Activated CD8-positive, alpha-beta T cell treated with anti-CD3 and anti-CD28 coated beads, Interleukin-2, amount 10 ng/mL, durations not matched to agents 7 days and 5 days (primary cell): ENCODE data around the gene LEFTY2. TPM values are rescaled to one million over a fixed set of nuclear protein-coding genes. Genes with fewer than 3 reads are reported as not detected.
A peak's percentile ranks its signal among the peaks of the same experiment; 100 is the strongest.
"Not testable (repeated sequence)": the region's sequence is repeated elsewhere in the genome, so short reads cannot be mapped to it uniquely, and the experiment has no call there.

ENCODE experiments used
- ATAC-seq: fragments of 150-1000 bp; cut with Tn5 transposase; one replicate; pipeline ENCODE4 v1.10.0; 2021; ENCODE audit warnings: moderate library complexity
- CTCF ChIA-PET: fragments of 350-600 bp; sonication (Branson Sonifier 250); formaldehyde crosslinking; loops from one replicate; lab custom pipeline; 2021; ENCODE audit warnings: antibody characterized with exemption; lab: Charles Lee
- POLR2A ChIA-PET: fragments of 350-600 bp; sonication (Branson Sonifier 250); formaldehyde crosslinking; loops from one replicate; lab custom pipeline; 2021; ENCODE audit warnings: antibody characterized with exemption; lab: Charles Lee
- DNase-seq: peaks from one replicate; pipeline ENCODE4 v3.0.0-alpha.2; 2020
- H3K27ac Mint-ChIP-seq: one replicate; pipeline ENCODE4 v1.8.0; 2021; ENCODE audit warnings: mild to moderate bottlenecking, mixed read lengths
- H3K27me3 Mint-ChIP-seq: one replicate; pipeline ENCODE4 v1.8.0; 2021; ENCODE audit warnings: low read depth, mixed read lengths
- H3K36me3 Mint-ChIP-seq: one replicate; pipeline ENCODE4 v1.8.0; 2021; ENCODE audit warnings: low read depth, mixed read lengths
- H3K4me1 Mint-ChIP-seq: one replicate; pipeline ENCODE4 v1.8.0; 2021; ENCODE audit warnings: low read depth, mixed read lengths
- H3K4me3 Mint-ChIP-seq: one replicate; pipeline ENCODE4 v1.8.0; 2021; ENCODE audit warnings: mild to moderate bottlenecking, mixed read lengths
- H3K9me3 Mint-ChIP-seq: one replicate; pipeline ENCODE4 v1.8.0; 2022; ENCODE audit warnings: mixed read lengths; ENCODE audit not compliant: insufficient read depth
- total RNA-seq, 2 experiments: library from RNA; stranded (reverse); gene quantifications; one replicate each; pipeline ENCODE4 v1.2.3, GENCODE V29; 2021

The LEFTY2 gene
- total RNA-seq, 2 experiments from 2014 or later: not detected

DNA sequence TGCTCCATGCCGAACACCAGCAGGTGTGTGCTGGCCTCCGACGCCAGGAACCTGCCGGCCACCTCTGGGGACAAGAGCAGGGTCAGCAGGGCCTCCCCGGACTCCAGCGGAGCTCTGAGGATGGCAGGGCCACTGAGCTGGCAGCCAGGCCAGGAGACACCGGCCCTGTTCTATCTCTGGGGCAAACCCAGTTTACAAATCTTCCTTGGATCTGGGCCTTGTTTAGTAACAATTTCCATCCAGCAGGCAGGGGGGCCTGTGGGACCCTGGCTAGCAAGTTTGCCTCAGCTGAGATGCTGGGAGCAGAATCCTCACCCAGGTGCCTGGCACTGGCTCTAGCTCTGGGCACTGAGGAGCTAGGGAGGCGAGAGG is 1.1 kb downstream of the LEFTY2 start:
- H3K9me3 Mint-ChIP-seq, H3K36me3 Mint-ChIP-seq, H3K27ac Mint-ChIP-seq, ATAC-seq, POLR2A ChIA-PET, DNase-seq, H3K4me1 Mint-ChIP-seq, H3K27me3 Mint-ChIP-seq, H3K4me3 Mint-ChIP-seq: not testable (repeated sequence)
- CTCF ChIA-PET: interaction anchor here (1.6 kb wide), 1 partner anchor 23 kb away, joined by 5 read pairs; no protein-coding TSS in a partner anchor

DNA sequence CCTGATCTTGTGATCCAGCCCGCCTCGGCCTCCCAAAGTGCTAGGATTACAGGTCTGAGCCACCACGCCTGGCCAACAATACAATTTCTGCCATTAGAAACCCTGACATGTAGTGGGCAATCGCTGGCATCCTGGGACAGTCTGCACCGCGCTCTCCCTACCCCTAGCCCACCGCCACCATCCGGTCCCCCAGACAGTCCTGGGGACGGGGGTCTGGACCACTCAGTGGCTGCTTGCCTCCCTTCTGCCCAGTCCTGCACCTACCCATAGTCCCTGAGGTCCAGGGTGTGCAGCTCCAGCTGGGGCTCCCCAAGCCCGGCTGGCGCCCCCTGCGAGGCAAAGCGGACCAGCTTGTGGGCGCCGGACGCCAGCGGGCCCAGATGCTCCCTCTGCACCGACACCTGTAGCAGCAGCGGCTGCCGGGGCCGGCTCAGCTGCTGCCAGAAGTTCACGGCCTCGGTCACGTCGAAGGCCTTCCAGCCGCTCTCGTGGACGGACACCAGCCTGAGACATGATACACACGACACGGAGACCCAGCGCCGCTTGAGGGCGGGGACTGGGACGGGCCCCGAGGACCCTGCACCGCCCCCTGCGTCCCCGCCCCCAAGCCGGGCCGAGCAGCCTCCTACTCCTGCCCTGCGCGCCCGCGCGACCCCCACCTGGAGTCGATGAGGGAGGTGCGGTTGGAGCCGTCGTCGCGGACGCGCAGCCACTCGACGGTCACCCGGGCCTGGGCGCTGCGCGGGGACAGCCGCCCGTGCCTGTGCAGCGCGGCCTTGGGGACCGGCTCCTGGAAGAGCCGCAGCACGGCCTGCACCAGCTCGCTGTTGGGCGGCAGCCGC is 1.7 kb downstream of the LEFTY2 start:
- H3K4me1 Mint-ChIP-seq, H3K27ac Mint-ChIP-seq, H3K27me3 Mint-ChIP-seq, CTCF ChIA-PET, DNase-seq, H3K9me3 Mint-ChIP-seq, H3K4me3 Mint-ChIP-seq, POLR2A ChIA-PET, H3K36me3 Mint-ChIP-seq: not testable (repeated sequence)
- ATAC-seq: peak; percentile 12

DNA sequence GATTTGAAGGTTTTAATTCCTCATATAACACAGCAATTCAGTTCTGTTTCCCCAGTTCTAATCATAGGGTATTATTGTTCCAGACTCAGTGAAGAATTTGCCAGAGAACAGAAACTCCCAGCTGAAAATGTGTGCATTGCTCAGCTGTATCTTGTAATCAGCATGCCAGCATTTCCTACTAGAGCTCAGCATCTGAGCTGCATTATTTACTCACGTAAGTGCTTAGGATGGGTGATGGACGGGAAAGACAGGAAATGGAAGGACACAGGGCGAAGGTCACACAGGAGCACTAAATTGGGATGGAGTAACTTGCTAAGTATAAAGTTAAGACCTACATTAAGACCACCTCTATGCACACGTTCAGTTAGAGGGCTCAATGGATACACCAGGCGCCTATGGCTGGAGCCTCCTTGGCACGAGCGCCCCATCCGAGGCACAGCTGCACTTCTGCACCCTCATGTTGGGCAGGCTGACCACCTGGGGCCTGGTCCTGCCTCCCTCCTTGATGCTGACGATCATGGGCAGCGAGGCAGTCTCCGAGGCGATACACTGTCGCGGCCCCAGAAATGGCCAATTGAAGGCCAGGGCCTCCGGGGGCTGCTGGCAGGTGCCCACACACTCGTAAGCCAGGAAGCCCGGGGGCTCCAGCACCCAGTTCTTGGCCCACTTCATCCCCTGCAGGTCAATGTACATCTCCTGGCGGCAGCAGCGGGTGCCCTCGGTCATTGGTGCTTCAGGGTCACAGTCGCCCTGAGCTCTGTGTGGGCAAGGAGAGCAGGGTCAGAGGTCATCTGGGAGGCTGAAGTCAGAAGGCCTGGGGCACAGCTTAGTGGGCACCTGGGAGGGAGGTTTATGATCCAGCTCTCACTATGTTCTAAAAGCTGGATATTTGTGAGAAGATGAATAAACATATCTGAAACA is 3.7 kb downstream of the LEFTY2 start:
- Mint-ChIP-seq H3K4me1 (no peaks in the 10 kb centered on the region), H3K27me3 (peaks cover 5% of the 10 kb centered on the region), H3K4me3 (no peak overlapping the region), H3K9me3 (no peaks in the 10 kb centered on the region), H3K36me3 (no peaks in the 10 kb centered on the region), H3K27ac (no peak overlapping the region)
- ChIA-PET POLR2A (interaction anchor here (1.0 to 2.2 kb wide), 3 partner anchors 11 to 160 kb away, joined by 3 to 10 read pairs (median 6); partner anchors contain the start of genes PYCR2 and SRP9), CTCF (interaction anchor here (1.6 kb wide), 1 partner anchor 8 kb away, joined by 6 read pairs; no protein-coding TSS in a partner anchor)
- ATAC-seq: no peak
- DNase-seq: no peak

DNA sequence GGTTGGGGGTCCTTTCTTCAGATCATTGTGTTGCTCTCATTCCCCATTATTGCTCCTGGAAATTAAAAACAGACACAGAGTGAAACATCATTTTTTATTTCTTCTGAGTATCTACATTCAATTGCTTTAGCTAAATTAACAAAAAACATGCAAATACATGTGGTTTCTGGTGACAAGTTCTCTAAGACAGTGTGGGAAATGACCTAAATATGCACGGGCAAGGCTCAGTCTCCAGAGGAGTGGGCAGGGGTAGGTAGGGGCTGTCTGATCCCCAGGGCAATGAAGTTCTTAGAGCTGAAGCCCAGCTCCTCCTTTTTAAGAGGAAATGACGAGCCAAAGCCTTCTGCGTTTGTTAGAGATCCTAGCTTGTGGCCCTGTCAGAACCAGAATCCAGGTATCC is 4.5 kb downstream of the LEFTY2 start:
- POLR2A ChIA-PET: interaction anchor here (1.0 to 2.2 kb wide), 2 partner anchors 12 to 159 kb away, joined by 3 to 10 read pairs; partner anchors contain the start of genes PYCR2 and SRP9
- ATAC-seq: no peak

DNA sequence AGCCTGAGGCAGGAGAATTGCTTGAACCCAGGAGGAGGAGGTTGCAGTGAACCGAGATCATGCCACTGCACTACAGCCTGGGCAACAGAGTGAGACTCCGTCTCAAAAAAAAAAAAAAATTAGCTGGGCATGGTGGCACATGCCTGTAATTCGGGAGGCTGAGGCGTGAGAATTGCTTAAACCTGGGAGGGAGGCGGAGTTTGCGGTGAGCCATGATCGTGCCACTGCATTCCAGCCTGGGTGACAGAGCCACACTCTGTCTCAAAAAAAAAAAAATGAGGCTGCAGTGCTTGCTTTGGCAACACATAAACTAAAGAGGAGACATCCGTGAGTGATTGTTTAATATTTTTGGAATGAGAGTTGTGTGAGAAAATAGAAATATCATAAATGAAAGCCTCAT is 4.9 kb downstream of the LEFTY2 start:
- not testable (repeated sequence) for ATAC-seq, H3K36me3 Mint-ChIP-seq, DNase-seq, H3K9me3 Mint-ChIP-seq, H3K4me3 Mint-ChIP-seq, H3K27ac Mint-ChIP-seq, H3K4me1 Mint-ChIP-seq, H3K27me3 Mint-ChIP-seq
- ChIA-PET CTCF (interaction anchor here (1.6 kb wide), 1 partner anchor 9 kb away, joined by 6 read pairs; no protein-coding TSS in a partner anchor), POLR2A (interaction anchor here (1.0 kb wide), 1 partner anchor 158 kb away, joined by 3 read pairs; the partner anchor contains the start of gene SRP9)

More for the DNA sequence above, 4.5 kb downstream of the LEFTY2 start:
- no peak for DNase-seq
- CTCF ChIA-PET: interaction anchor here (1.6 kb wide), 1 partner anchor 9 kb away, joined by 6 read pairs; no protein-coding TSS in a partner anchor
- Mint-ChIP-seq H3K27ac (no peak overlapping the region), H3K27me3 (peaks cover 5% of the 10 kb centered on the region), H3K36me3 (no peaks in the 10 kb centered on the region), H3K9me3 (no peaks in the 10 kb centered on the region), H3K4me1 (no peaks in the 10 kb centered on the region), H3K4me3 (no peak overlapping the region)

DNA sequence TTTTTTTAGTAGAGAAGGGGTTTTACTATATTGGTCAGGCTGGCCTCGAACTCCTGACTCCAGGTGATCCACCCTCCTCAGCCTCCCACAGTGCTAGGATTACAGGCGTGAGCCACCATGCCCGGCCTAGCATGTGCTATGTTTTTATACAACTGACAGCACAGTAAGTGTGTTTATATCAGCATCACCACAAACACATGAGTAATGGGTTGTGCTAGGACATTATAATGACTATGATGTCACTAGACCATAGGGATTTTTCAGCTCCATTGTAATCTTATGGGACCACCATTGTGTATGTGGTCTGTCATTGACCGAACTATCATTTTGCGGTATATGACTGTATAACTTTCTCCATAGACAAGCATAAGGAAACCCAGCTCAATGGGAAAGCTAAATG is 6.3 kb downstream of the LEFTY2 start:
- CTCF ChIA-PET: interaction anchor here (1.1 to 1.2 kb wide), 2 partner anchors 53 to 156 kb away, joined by 3 to 4 read pairs; no protein-coding TSS in a partner anchor
- H3K27me3 Mint-ChIP-seq: no peaks in the 10 kb centered on the region
- H3K27ac Mint-ChIP-seq: no peak overlapping the region
- H3K9me3 Mint-ChIP-seq: no peaks in the 10 kb centered on the region
- DNase-seq (no peak), ATAC-seq (no peak)
- POLR2A ChIA-PET: no interaction called here
- H3K36me3 Mint-ChIP-seq: no peaks in the 10 kb centered on the region
- H3K4me3 Mint-ChIP-seq: no peak overlapping the region
- H3K4me1 Mint-ChIP-seq: no peaks in the 10 kb centered on the region

DNA sequence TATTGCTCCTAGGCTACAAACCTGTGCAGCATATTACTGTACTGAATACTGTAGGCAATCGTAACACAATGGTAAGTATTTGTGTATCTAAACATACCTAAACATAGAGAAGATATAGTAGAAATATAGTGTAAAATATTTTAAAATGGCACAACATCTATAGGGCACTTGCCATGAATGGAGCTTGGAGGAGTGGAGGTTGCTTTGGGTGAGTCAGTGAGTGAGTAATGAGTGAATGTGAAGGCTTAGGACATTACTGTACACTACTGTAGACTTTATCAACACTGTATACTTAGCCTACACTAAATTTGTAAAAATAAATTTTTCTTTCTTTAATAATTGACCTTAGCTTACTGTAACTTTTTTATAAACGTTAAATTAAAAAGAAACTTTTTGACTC is 7.9 kb downstream of the LEFTY2 start:
- Mint-ChIP-seq H3K4me1 (peaks cover 14% of the 10 kb centered on the region), H3K4me3 (no peak overlapping the region), H3K9me3 (no peaks in the 10 kb centered on the region), H3K27me3 (no peaks in the 10 kb centered on the region), H3K36me3 (no peaks in the 10 kb centered on the region), H3K27ac (no peak overlapping the region)
- ChIA-PET POLR2A (interaction anchor here (1.1 to 1.8 kb wide), 2 partner anchors 35 to 465 kb away, joined by 3 to 5 read pairs; no protein-coding TSS in a partner anchor), CTCF (no interaction called here)
- no peak for DNase-seq
- ATAC-seq: no peak

DNA sequence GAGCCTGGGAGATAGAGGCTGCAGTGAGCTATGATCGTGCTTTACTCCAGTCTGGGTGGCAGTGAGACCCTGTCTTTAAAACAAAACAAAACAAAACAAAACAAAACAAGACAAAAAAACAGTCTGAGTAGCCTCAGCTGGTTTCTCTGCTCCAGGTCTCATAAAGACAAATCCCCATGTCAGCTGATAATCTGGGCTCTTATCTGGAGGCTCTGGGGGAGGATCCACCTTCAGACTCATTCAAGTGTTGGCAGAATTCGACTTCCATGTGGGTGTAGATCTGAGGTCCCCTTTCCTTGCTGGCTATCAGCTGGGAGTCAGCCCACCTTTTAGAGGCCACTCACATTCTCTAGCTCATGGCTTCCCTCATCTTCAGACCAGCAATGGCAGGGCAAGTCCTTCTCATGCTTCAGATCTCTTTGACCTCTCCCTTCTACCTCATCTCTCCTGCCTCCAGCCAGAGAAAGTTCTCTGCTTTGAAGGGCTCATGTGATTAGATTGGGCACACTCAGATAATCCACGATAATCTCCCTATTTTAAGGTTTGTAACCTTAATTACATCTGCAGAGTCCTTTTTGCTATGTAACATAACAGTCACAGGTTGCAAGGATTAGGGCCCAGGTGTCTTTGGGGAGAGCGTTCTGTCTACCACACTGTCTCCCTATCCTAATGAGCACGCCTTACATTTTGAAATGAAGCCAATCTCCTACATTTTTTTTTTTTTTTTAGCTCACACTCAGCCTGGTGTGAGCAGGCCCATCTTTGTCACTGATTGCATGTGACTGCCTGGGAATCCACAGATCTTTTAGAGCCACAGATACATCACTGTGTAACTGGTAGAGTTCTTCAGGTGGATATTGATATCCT is 9.5 kb downstream of the LEFTY2 start:
- Mint-ChIP-seq H3K27ac (no peak overlapping the region), H3K27me3 (no peaks in the 10 kb centered on the region), H3K4me3 (no peak overlapping the region), H3K36me3 (no peaks in the 10 kb centered on the region), H3K9me3 (no peaks in the 10 kb centered on the region), H3K4me1 (peaks cover 24% of the 10 kb centered on the region)
- DNase-seq: no peak
- ChIA-PET CTCF (interaction anchor here (1.0 to 1.2 kb wide), 4 partner anchors 8 to 30 kb away, joined by 3 read pairs; no protein-coding TSS in a partner anchor), POLR2A (interaction anchor here (0.6 to 1.8 kb wide), 2 partner anchors 464 to 1763 kb away, joined by 3 to 5 read pairs; no protein-coding TSS in a partner anchor)
- ATAC-seq: no peak

DNA sequence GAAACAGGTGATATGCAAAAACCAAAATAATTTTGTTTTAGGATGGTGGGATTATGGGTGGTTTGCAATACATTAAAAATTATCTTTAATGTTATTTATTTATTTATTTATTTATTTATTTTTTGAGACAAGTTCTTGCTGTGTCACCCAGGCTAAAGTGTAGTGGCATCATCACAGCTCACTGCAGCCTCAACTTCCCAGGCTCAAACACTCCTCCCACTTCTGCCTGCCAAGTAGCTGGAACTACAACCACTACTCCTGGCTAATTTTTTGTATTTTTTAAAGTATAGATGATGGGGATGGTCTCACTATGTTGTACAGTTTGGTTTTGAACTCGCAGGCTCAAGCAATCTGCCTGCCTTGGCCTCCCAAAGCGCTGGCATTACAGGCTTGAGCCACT is 10.5 kb downstream of the LEFTY2 start:
- H3K27ac Mint-ChIP-seq: no peak overlapping the region
- no peak overlapping the region for H3K4me3 Mint-ChIP-seq
- H3K27me3 Mint-ChIP-seq: no peaks in the 10 kb centered on the region
- POLR2A ChIA-PET: no interaction called here
- DNase-seq: no peak
- H3K4me1 Mint-ChIP-seq: peaks cover 27% of the 10 kb centered on the region
- H3K9me3 Mint-ChIP-seq: no peaks in the 10 kb centered on the region
- CTCF ChIA-PET: interaction anchor here (1.0 to 1.2 kb wide), 3 partner anchors 7 to 31 kb away, joined by 3 read pairs; no protein-coding TSS in a partner anchor
- ATAC-seq: no peak
- no peaks in the 10 kb centered on the region for H3K36me3 Mint-ChIP-seq

DNA sequence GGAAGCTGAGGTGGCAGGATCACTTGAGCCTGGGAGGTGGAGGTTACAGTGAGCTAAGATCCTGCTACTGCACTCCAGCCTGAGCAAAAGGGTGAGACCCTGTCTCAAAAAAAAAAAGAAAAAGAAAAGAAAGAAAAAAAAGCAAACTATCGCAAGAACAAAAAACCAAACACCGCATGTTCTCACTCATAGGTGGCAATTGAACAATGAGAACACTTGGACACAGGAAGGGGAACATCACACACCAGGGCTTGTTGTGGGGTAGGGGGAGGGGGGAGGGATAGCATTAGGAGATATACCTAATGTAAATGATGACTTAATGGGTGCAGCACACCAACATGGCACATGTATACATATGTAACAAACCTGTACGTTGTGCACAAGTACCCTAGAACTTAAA is 11.6 kb downstream of the LEFTY2 start:
- H3K36me3 Mint-ChIP-seq, H3K9me3 Mint-ChIP-seq, DNase-seq, ATAC-seq, H3K27me3 Mint-ChIP-seq, H3K4me3 Mint-ChIP-seq: not testable (repeated sequence)
- peaks cover 33% of the 10 kb centered on the region for H3K4me1 Mint-ChIP-seq
- peak overlapping the region; percentile 83 for H3K27ac Mint-ChIP-seq
- POLR2A ChIA-PET: interaction anchor here (0.8 to 1.6 kb wide), 3 partner anchors 47 to 152 kb away, joined by 3 to 4 read pairs (median 4); partner anchors contain the start of genes SRP9 and TMEM63A
- CTCF ChIA-PET: interaction anchor here (1.3 kb wide), 1 partner anchor 9 kb away, joined by 4 read pairs; no protein-coding TSS in a partner anchor
